GM13976 (cell line): Measurements from ENCODE around the gene COL11A2.

Experiments
- DNase-seq: peaks from one replicate; pipeline ENCODE4 v3.0.0; 2012; ENCODE audit warnings: low spot score
- CTCF ChIP-seq: IDR thresholded peaks from 2 replicates; pipeline ENCODE4 v1.5.1; 2012; ENCODE audit warnings: borderline replicate concordance, mild to moderate bottlenecking; ENCODE audit not compliant: insufficient read depth; ENCODE audit errors: extremely low read depth, missing control alignments, control extremely low read depth
- in situ Hi-C: fragments of 300-500 bp; cut with MboI; formaldehyde crosslinking; loops from one replicate; pipeline ENCODE4 v1.12.0; 2022; ENCODE audit warnings: low sequenced_read_pairs, mixed read lengths, inconsistent platforms; ENCODE audit not compliant: unreplicated experiment

COL11A2 gene

GRCh38 chr6:33212857-33213165 is 20.5 kb upstream of the COL11A2 start:
- TF ChIP-seq CTCF, result no peak
- DNase-seq, result no peak
- in situ Hi-C loops, result no loop called here

- no peak for TF ChIP-seq CTCF
- in situ Hi-C loops, result no loop called here
- DNase-seq, result peak; percentile 24
Observed at GRCh38 chr6:33211666-33212422, 19.6 kb upstream of the COL11A2 start.

GRCh38 chr6:33211136-33211535 is 18.9 kb upstream of the COL11A2 start:
- TF ChIP-seq CTCF, result no peak
- in situ Hi-C loops, result no loop called here
- DNase-seq, result peak; percentile 6

- no peak for TF ChIP-seq CTCF
- in situ Hi-C loops, result no loop called here
Observed at GRCh38 chr6:33209856-33210255, 17.6 kb upstream of the COL11A2 start.

GRCh38 chr6:33208091-33208967 is 16.1 kb upstream of the COL11A2 start, which contains the start of gene RING1:
Gene RING1 (plus strand): TSS chr6:33208500. CDS start chr6:33208823, 323 bp downstream.
- DNase-seq, result peak; percentile 97
- TF ChIP-seq CTCF, result no peak
- in situ Hi-C loops, result no loop called here

More at GRCh38 chr6:33209856-33210255, 17.6 kb upstream of the COL11A2 start:
- no peak for DNase-seq

GRCh38 chr6:33207552-33208090 is 15.4 kb upstream of the COL11A2 start:
- in situ Hi-C loops, result no loop called here

More at GRCh38 chr6:33207552-33208090, 15.4 kb upstream of the COL11A2 start:
- no peak for DNase-seq
- no peak for TF ChIP-seq CTCF
